CD4-positive, alpha-beta memory T cell (primary cell): ENCODE results near the gene TCEAL2. TPM values are rescaled to one million over a fixed set of nuclear protein-coding genes. Genes with fewer than 3 reads are reported as not detected.
A peak's percentile ranks its signal among the peaks of the same experiment; 100 is the strongest.

Experiments used
- CTCF ChIA-PET: fragments of 350-600 bp; sonication (Branson Sonifier 250); formaldehyde crosslinking; loops from one replicate; lab custom pipeline; 2021; ENCODE audit warnings: inconsistent platforms; ENCODE audit not compliant: partially characterized antibody; lab: Charles Lee
- POLR2A ChIA-PET: fragments of 350-600 bp; sonication (Branson Sonifier 250); formaldehyde crosslinking; loops from one replicate; lab custom pipeline; 2021; ENCODE audit not compliant: partially characterized antibody; lab: Charles Lee
- DNase-seq, 5 donors: peaks; one replicate each; pipeline versions ENCODE4 v3.0.0 to v3.0.0-alpha.2; 2020 to 2022; ENCODE audit warnings: mixed read lengths in 1 of 5
- H3K27ac ChIP-seq: one replicate; pipeline ENCODE4 v1.7.0; 2013; ENCODE audit warnings: low read depth, low read length
- H3K27me3 ChIP-seq: 2 replicates; pipeline ENCODE4 v1.7.0; 2013; ENCODE audit warnings: mild to moderate bottlenecking, low read length, moderate library complexity; ENCODE audit not compliant: insufficient read depth
- H3K36me3 ChIP-seq: 2 replicates; pipeline ENCODE4 v1.7.0; 2013; ENCODE audit warnings: mild to moderate bottlenecking, low read length, moderate library complexity; ENCODE audit not compliant: insufficient read depth
- H3K4me1 ChIP-seq: 2 replicates; pipeline ENCODE4 v1.7.0; 2013; ENCODE audit warnings: mild to moderate bottlenecking, low read length, moderate library complexity; ENCODE audit not compliant: insufficient read depth
- H3K4me3 ChIP-seq, 2 donors: one replicate each; pipeline ENCODE4 v1.7.0; 2013; ENCODE audit warnings: low read length in 2 of 2, mild to moderate bottlenecking in 1 of 2
- H3K9me3 ChIP-seq, 2 donors: one replicate each; pipeline ENCODE4 v1.7.0; 2013; ENCODE audit warnings: low read length in 2 of 2, control low read depth in 1 of 2; ENCODE audit not compliant: control insufficient read depth in 1 of 2
- H3K27ac Mint-ChIP-seq, 7 donors: one replicate each; pipeline ENCODE4 v1.8.0; 2020 to 2021; ENCODE audit warnings: mixed read lengths in 7 of 7, mild to moderate bottlenecking in 6 of 7, inconsistent platforms in 3 of 7, moderate library complexity in 3 of 7
- H3K27me3 Mint-ChIP-seq, 2 donors: one replicate each; pipeline ENCODE4 v1.8.0; 2020 to 2021; ENCODE audit warnings: mixed read lengths in 2 of 2
- H3K36me3 Mint-ChIP-seq, 2 donors: one replicate each; pipeline ENCODE4 v1.8.0; 2020 to 2021; ENCODE audit warnings: mixed read lengths in 2 of 2, inconsistent platforms in 1 of 2, mild to moderate bottlenecking in 1 of 2
- H3K4me1 Mint-ChIP-seq, 4 donors: one replicate each; pipeline ENCODE4 v1.8.0; 2020 to 2021; ENCODE audit warnings: mixed read lengths in 4 of 4, mild to moderate bottlenecking in 1 of 4
- H3K4me3 Mint-ChIP-seq, 8 donors: one replicate each; pipeline ENCODE4 v1.8.0; 2020 to 2021; ENCODE audit warnings: mixed read lengths in 8 of 8, mild to moderate bottlenecking in 7 of 8, moderate library complexity in 6 of 8, inconsistent platforms in 3 of 8
- H3K9me3 Mint-ChIP-seq, 8 donors: one replicate each; pipeline ENCODE4 v1.8.0; 2020 to 2021; ENCODE audit warnings: mixed read lengths in 8 of 8, mild to moderate bottlenecking in 5 of 8, inconsistent platforms in 3 of 8, moderate library complexity in 1 of 8
- intact Hi-C: fragments of 100-400 bp; cut with micrococcal nuclease; formaldehyde crosslinking; loops from one replicate; pipeline ENCODE4 v1.15.1; 2023
- polyA plus RNA-seq, 2 donors: library from polyadenylated mRNA; unstranded; fragments of 300-500 nt; fragmentation: Illumina TruSeq; gene quantifications; one replicate each; pipeline ENCODE4 v1.2.3, GENCODE V29; 2021
- total RNA-seq, 2 experiments: library from RNA; stranded (reverse); gene quantifications; one replicate each; pipeline ENCODE4 v1.2.3, GENCODE V29; 2021

Gene TCEAL2
- total and polyA plus RNA-seq, 4 experiments from 2014 or later, result 0.29 to 2.1 (median 1.3) TPM

- POLR2A ChIA-PET, result interaction anchor here (1.4 to 1.9 kb wide), 2 partner anchors 223 to 505 kb away, joined by 4 to 12 read pairs; partner anchors contain the start of gene ZMAT1
- Histone ChIP-seq H3K4me1 (peaks cover 8% of the 10 kb centered on the region), H3K27ac (peak overlapping the region; percentile 77), H3K36me3 (no peaks in the 10 kb centered on the region), H3K9me3 (no peaks in the 10 kb centered on the region), H3K27me3 (no peaks in the 10 kb centered on the region), H3K4me3 (peak overlapping the region; percentile 57 to 74)
- Mint-ChIP-seq H3K4me1 (peaks cover 0 to 14% (median 10%) of the 10 kb centered on the region in 4 donors), H3K36me3 (peaks cover 0 to 8% of the 10 kb centered on the region in 2 donors), H3K27me3 (no peaks in the 10 kb centered on the region), H3K9me3 (peaks cover 0 to 2% (median 0%) of the 10 kb centered on the region in 8 donors), H3K4me3 (peak overlapping the region; percentile 96 to 100 (median 98)), H3K27ac (peak overlapping the region; percentile 98 to 100 (median 99))
- CTCF ChIA-PET, result interaction anchor here (1.0 to 2.0 kb wide), 3 partner anchors 10 to 740 kb away, joined by 3 to 5 read pairs (median 4); no protein-coding TSS in a partner anchor
- intact Hi-C loops, result loop anchor here (1.0 to 5.0 kb wide), 6 partner anchors 224 to 1532 kb away; partner anchors contain the start of gene MORF4L2
- peak; percentile 34 to 50 (median 40) for DNase-seq
Observed at GRCh38 chrX:102154900-102155805, 29.7 kb downstream of the TCEAL2 start.

DNA sequence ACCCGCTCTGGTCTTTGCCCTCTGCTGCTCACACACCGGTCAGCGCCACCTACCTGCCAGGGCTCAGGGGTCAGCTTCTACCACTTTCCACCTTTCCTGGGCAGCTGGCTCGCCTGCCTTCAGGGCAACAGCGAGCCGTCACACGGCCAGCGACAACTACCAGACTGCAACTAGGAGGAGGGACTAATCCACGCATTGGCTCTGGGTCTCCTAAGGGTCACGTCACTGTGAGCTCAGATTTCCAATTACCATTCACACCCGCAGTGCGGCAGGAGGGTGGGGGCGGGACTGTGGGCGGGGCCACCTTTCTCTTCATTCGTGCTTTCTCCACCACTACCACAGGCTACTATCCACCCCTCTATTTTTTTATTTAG is 30.3 kb downstream of the TCEAL2 start, which contains the start of gene BEX5:
TSS of gene BEX5 (minus strand) at position 172 of the 374 bp plus-strand sequence. CDS start 1,712 bp downstream, outside the sequence.
- no peaks in the 10 kb centered on the region for H3K9me3 ChIP-seq
- CTCF ChIA-PET, result interaction anchor here (1.3 kb wide), 1 partner anchor 740 kb away, joined by 4 read pairs; no protein-coding TSS in a partner anchor
- H3K27ac ChIP-seq, result peak within 1 kb of the TSS; percentile 77
- Mint-ChIP-seq H3K27ac (peak within 1 kb of the TSS; percentile 98 to 100 (median 99)), H3K36me3 (peaks cover 0 to 8% of the 10 kb centered on the region in 2 donors), H3K4me3 (peak within 1 kb of the TSS; percentile 96 to 100 (median 98)), H3K4me1 (peaks cover 0 to 14% (median 10%) of the 10 kb centered on the region in 4 donors), H3K27me3 (no peaks in the 10 kb centered on the region), H3K9me3 (peaks cover 0 to 2% (median 0%) of the 10 kb centered on the region in 8 donors)
- POLR2A ChIA-PET, result interaction anchor here (1.4 to 1.9 kb wide), 2 partner anchors 224 to 504 kb away, joined by 4 to 12 read pairs; partner anchors contain the start of gene ZMAT1
- intact Hi-C loops, result loop anchor here (1.0 to 5.0 kb wide), 6 partner anchors 225 to 1532 kb away; partner anchors contain the start of gene MORF4L2
- peaks cover 8% of the 10 kb centered on the region for H3K4me1 ChIP-seq
- H3K36me3 ChIP-seq, result no peaks in the 10 kb centered on the region
- H3K27me3 ChIP-seq, result no peaks in the 10 kb centered on the region
- DNase-seq, result peak; percentile 60 to 83 (median 65)
- H3K4me3 ChIP-seq, result peak within 1 kb of the TSS; percentile 57 to 74

Other genes starting within 250 kb of the TCEAL2 start
- gene ZMAT1, start 193.7 kb upstream of the TCEAL2 start, total RNA-seq, result 10 to 100 TPM; 39.1 to 40.0 TPM
- 1 to 10 TPM; 1.7 to 3.2 TPM for gene ZMAT1, start 193.7 kb upstream of the TCEAL2 start, polyA plus RNA-seq
- gene TCEAL6, start 16.8 kb downstream of the TCEAL2 start, total RNA-seq, result not detected
- not detected for gene TCEAL6, start 16.8 kb downstream of the TCEAL2 start, polyA plus RNA-seq
- 1 to 10 TPM; 5.9 to 7.4 TPM for gene BEX5, start 30.3 kb downstream of the TCEAL2 start, total RNA-seq
- 10 to 100 TPM in 1 of 2 donors, 1 to 10 TPM in 1; 7.5 to 12.0 TPM for gene BEX5, start 30.3 kb downstream of the TCEAL2 start, polyA plus RNA-seq
- gene TCP11X1, start 89.6 kb downstream of the TCEAL2 start, total RNA-seq, result not detected
- not detected for gene TCP11X1, start 89.6 kb downstream of the TCEAL2 start, polyA plus RNA-seq
- not detected for gene NXF2, start 121.5 kb downstream of the TCEAL2 start, total RNA-seq
- not detected for gene NXF2, start 121.5 kb downstream of the TCEAL2 start, polyA plus RNA-seq